H9 (cell line): ENCODE results near the gene TMEM167B. TPM values are rescaled to one million over a fixed set of nuclear protein-coding genes. Genes with fewer than 3 reads are reported as not detected.

Experiments used
- DNase-seq: peaks from one replicate; pipeline ENCODE4 v3.0.0-alpha.2; 2017
- H2AFZ ChIP-seq: one replicate; pipeline ENCODE4 v1.6.1; 2013; ENCODE audit warnings: mild to moderate bottlenecking, low read length, control low read depth, moderate library complexity
- H2AK5ac ChIP-seq: 2 replicates; pipeline ENCODE4 v1.6.1; 2013; ENCODE audit warnings: low read length, control low read depth, mixed read lengths; ENCODE audit not compliant: insufficient read length
- H2BK120ac ChIP-seq: one replicate; pipeline ENCODE4 v1.6.1; 2013; ENCODE audit warnings: low read depth, mild to moderate bottlenecking, low read length, control low read depth, inconsistent platforms; ENCODE audit not compliant: poor library complexity, severe bottlenecking
- H2BK12ac ChIP-seq: 2 replicates; pipeline ENCODE4 v1.6.1; 2013; ENCODE audit warnings: low read length, control low read depth, mixed read lengths, low read depth; ENCODE audit not compliant: insufficient read length
- H2BK15ac ChIP-seq: 2 replicates; pipeline ENCODE4 v1.6.1; 2013; ENCODE audit warnings: low read depth, low read length, control low read depth
- H2BK20ac ChIP-seq: one replicate; pipeline ENCODE4 v1.6.1; 2013; ENCODE audit warnings: low read depth, mild to moderate bottlenecking, low read length, control low read depth, inconsistent platforms; ENCODE audit not compliant: poor library complexity, severe bottlenecking
- H2BK5ac ChIP-seq: 2 replicates; pipeline ENCODE4 v1.6.1; 2013; ENCODE audit warnings: low read length, control low read depth, mixed read lengths; ENCODE audit not compliant: insufficient read length
- H3K14ac ChIP-seq: 2 replicates; pipeline ENCODE4 v1.6.1; 2013; ENCODE audit warnings: low read length, control low read depth; ENCODE audit not compliant: insufficient read depth
- H3K18ac ChIP-seq: 2 replicates; pipeline ENCODE4 v1.6.1; 2013; ENCODE audit warnings: low read depth, mild to moderate bottlenecking, mixed read lengths, low read length, control low read depth; ENCODE audit not compliant: insufficient read length
- H3K23ac ChIP-seq: 2 replicates; pipeline ENCODE4 v1.6.1; 2013; ENCODE audit warnings: low read length, control low read depth, mixed read lengths, low read depth; ENCODE audit not compliant: insufficient read length
- H3K23me2 ChIP-seq: 2 replicates; pipeline ENCODE4 v1.6.1; 2013; ENCODE audit warnings: low read depth, mild to moderate bottlenecking, mixed read lengths, low read length, control low read depth; ENCODE audit not compliant: insufficient read length, poor library complexity, severe bottlenecking
- H3K27ac ChIP-seq: 2 replicates; pipeline ENCODE4 v1.5.1; 2013; ENCODE audit warnings: low read length, control low read depth, mixed read lengths, low read depth; ENCODE audit not compliant: insufficient read length
- H3K27me3 ChIP-seq: 2 replicates; pipeline ENCODE4 v1.6.1; 2013; ENCODE audit warnings: low read length, control low read depth, inconsistent platforms; ENCODE audit not compliant: insufficient read depth
- H3K4ac ChIP-seq: 2 replicates; pipeline ENCODE4 v1.6.1; 2013; ENCODE audit warnings: low read depth, mild to moderate bottlenecking, control low read depth, inconsistent platforms, low read length, moderate library complexity
- H3K4me1 ChIP-seq: 2 replicates; pipeline ENCODE4 v1.6.1; 2013; ENCODE audit warnings: low read length, control low read depth, inconsistent platforms; ENCODE audit not compliant: insufficient read depth
- H3K4me2 ChIP-seq: 2 replicates; pipeline ENCODE4 v1.6.1; 2013; ENCODE audit warnings: low read length, control low read depth, mixed read lengths; ENCODE audit not compliant: insufficient read length, insufficient read depth
- H3K56ac ChIP-seq: 2 replicates; pipeline ENCODE4 v1.6.1; 2013; ENCODE audit warnings: low read depth, mild to moderate bottlenecking, mixed read lengths, low read length, control low read depth; ENCODE audit not compliant: insufficient read length
- H3K79me1 ChIP-seq: 2 replicates; pipeline ENCODE4 v1.6.1; 2013; ENCODE audit warnings: low read depth, mild to moderate bottlenecking, moderate library complexity, low read length, control low read depth, inconsistent platforms; ENCODE audit not compliant: insufficient read depth, poor library complexity, severe bottlenecking
- H3K79me2 ChIP-seq: 2 replicates; pipeline ENCODE4 v1.6.1; 2013; ENCODE audit warnings: low read length, control low read depth, inconsistent platforms; ENCODE audit not compliant: insufficient read depth
- H3K9ac ChIP-seq: 2 replicates; pipeline ENCODE4 v1.6.1; 2013; ENCODE audit warnings: low read length, control low read depth, mixed read lengths; ENCODE audit not compliant: insufficient read length; ENCODE audit errors: extremely low read depth
- H3K9me3 ChIP-seq: one replicate; pipeline ENCODE4 v1.6.1; 2013; ENCODE audit warnings: low read depth, low read length, inconsistent platforms; ENCODE audit not compliant: control insufficient read depth
- H3T11ph ChIP-seq: one replicate; pipeline ENCODE4 v1.6.1; 2013; ENCODE audit warnings: mild to moderate bottlenecking, low read length, control low read depth, inconsistent platforms
- H4K20me1 ChIP-seq: one replicate; pipeline ENCODE4 v1.6.1; 2013; ENCODE audit not compliant: control insufficient read depth, insufficient read length, insufficient read depth
- H4K5ac ChIP-seq: 2 replicates; pipeline ENCODE4 v1.6.1; 2013; ENCODE audit warnings: low read depth, mild to moderate bottlenecking, mixed read lengths, low read length, control low read depth; ENCODE audit not compliant: insufficient read length
- H4K8ac ChIP-seq: replicated peaks from 2 replicates; pipeline ENCODE4 v1.6.1; 2013; ENCODE audit warnings: low read length, control low read depth, mixed read lengths, low read depth; ENCODE audit not compliant: insufficient read length
- H4K91ac ChIP-seq: 2 replicates; pipeline ENCODE4 v1.6.1; 2013; ENCODE audit warnings: low read depth, mild to moderate bottlenecking, moderate library complexity, mixed read lengths, low read length, control low read depth; ENCODE audit not compliant: insufficient read length
- H3K27ac Mint-ChIP-seq, 3 experiments: 2 replicates in 2 of 3; 3 replicates in 1 of 3; pipeline ENCODE4 v1.8.0; 2020 to 2021; ENCODE audit warnings: mixed read lengths in 3 of 3, mild to moderate bottlenecking in 1 of 3, moderate library complexity in 1 of 3
- H3K27me3 Mint-ChIP-seq: 2 replicates; pipeline ENCODE4 v1.8.0; 2021; ENCODE audit warnings: low read depth, mild to moderate bottlenecking, moderate library complexity, mixed read lengths
- H3K36me3 Mint-ChIP-seq, 3 experiments: 2 replicates in 2 of 3; 3 replicates in 1 of 3; pipeline ENCODE4 v1.8.0; 2020 to 2021; ENCODE audit warnings: low read depth in 3 of 3, mixed read lengths in 3 of 3; ENCODE audit not compliant: insufficient read depth in 1 of 3
- H3K4me1 Mint-ChIP-seq, 2 experiments: 2 replicates each; pipeline ENCODE4 v1.8.0; 2020; ENCODE audit warnings: mixed read lengths in 2 of 2
- H3K4me3 Mint-ChIP-seq, 2 experiments: 2 replicates in 1 of 2; 3 replicates in 1 of 2; pipeline ENCODE4 v1.8.0; 2020 to 2021; ENCODE audit warnings: mild to moderate bottlenecking in 2 of 2, mixed read lengths in 2 of 2, moderate library complexity in 1 of 2
- H3K9me3 Mint-ChIP-seq, 2 experiments: 2 replicates in 1 of 2; 3 replicates in 1 of 2; pipeline ENCODE4 v1.8.0; 2020; ENCODE audit warnings: mild to moderate bottlenecking in 2 of 2, mixed read lengths in 2 of 2, moderate library complexity in 1 of 2
- CTCF ChIP-seq: fragments of 200-600 bp; sonication (generic); conservative IDR thresholded peaks from 3 replicates; pipeline ENCODE4 v1.8.0; 2021; ENCODE audit warnings: antibody characterized with exemption, mild to moderate bottlenecking
- WGBS: extraction: QIAGEN DNeasy Blood & Tissue Kit; methylation state at CpG from one replicate; pipeline ENCODE4 v1.1.7; 2013; ENCODE audit warnings: missing lambda C conversion rate, low lambda C conversion rate, mixed read lengths; ENCODE audit not compliant: insufficient read length; ENCODE audit errors: extremely low coverage; 5-methylcytosine and 5-hydroxymethylcytosine counted together
- total RNA-seq: library from RNA; stranded (reverse); gene quantifications from 2 replicates; pipeline ENCODE4 v1.2.1, GENCODE V29; 2021

The TMEM167B gene
- total RNA-seq, 1 experiment from 2014 or later, result 13.9 TPM

DNA sequence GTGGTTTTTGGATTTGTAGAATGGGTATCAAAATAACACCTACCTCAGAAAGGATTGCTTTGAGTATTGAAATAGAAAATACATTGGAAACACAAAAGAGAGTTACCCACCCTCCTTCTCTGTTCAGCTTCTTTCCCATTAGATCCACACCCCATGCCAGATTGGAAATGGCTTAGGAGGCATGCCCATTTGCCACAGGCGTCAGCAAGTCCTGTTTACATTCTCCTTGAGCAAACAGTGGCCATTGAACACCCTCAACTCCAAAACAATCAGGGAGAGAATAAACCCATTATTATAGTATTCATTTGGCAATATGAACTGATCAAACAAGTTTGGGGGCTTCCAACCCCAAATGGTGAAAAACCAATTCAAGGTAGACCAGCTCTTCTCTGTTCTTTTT, 25.7 kb downstream of the TMEM167B start:
- H2AFZ ChIP-seq, result no peak overlapping the region
- H3K27me3 ChIP-seq, result peaks cover 23% of the 10 kb centered on the region; the same call in 1 of the 2 replicates
- Mint-ChIP-seq H3K4me3 (no peak overlapping the region), H3K36me3 (no peaks in the 10 kb centered on the region), H3K27me3 (peaks cover 61% of the 10 kb centered on the region), H3K27ac (no peak overlapping the region), H3K4me1 (peaks cover 11 to 17% of the 10 kb centered on the region in 2 experiments), H3K9me3 (no peaks in the 10 kb centered on the region; a peak in 1 of 5 replicates)
- H3T11ph ChIP-seq, result no peak overlapping the region
- H3K9me3 ChIP-seq, result no peaks in the 10 kb centered on the region
- H3K9ac ChIP-seq, result no peak overlapping the region
- no peak overlapping the region for H2BK20ac ChIP-seq
- H3K79me2 ChIP-seq, result no peaks in the 10 kb centered on the region
- H4K8ac ChIP-seq, result no peak overlapping the region
- no peak for DNase-seq
- no peak for TF ChIP-seq CTCF
- no peaks in the 10 kb centered on the region for H3K79me1 ChIP-seq
- H4K5ac ChIP-seq, result no peak overlapping the region
- H3K27ac ChIP-seq, result no peak overlapping the region
- no peak overlapping the region for H3K18ac ChIP-seq
- no peak overlapping the region for H2BK120ac ChIP-seq
- H3K4ac ChIP-seq, result no peak overlapping the region
- H2BK15ac ChIP-seq, result no peak overlapping the region
- no peak overlapping the region for H3K4me2 ChIP-seq
- no peak overlapping the region for H4K91ac ChIP-seq
- no peak overlapping the region for H2AK5ac ChIP-seq
- no peak overlapping the region for H2BK5ac ChIP-seq
- no peak overlapping the region for H3K14ac ChIP-seq
- no peak overlapping the region for H2BK12ac ChIP-seq
- H3K56ac ChIP-seq, result no peak overlapping the region
- WGBS, result no CpG with 5 or more reads among the region's 1 CpG
- H3K23ac ChIP-seq, result no peak overlapping the region
- no peaks in the 10 kb centered on the region for H4K20me1 ChIP-seq
- H3K4me1 ChIP-seq, result no peaks in the 10 kb centered on the region
- peaks cover 13% of the 10 kb centered on the region for H3K23me2 ChIP-seq
